ENCODE measurements around the gene SSU72. TPM values are rescaled to one million over a fixed set of nuclear protein-coding genes. Genes with fewer than 3 reads are reported as not detected.

Gene SSU72
- total RNA-seq, 4 donors from 2014 or later, result 44.0 to 273 (median 78.4) TPM

DNA sequence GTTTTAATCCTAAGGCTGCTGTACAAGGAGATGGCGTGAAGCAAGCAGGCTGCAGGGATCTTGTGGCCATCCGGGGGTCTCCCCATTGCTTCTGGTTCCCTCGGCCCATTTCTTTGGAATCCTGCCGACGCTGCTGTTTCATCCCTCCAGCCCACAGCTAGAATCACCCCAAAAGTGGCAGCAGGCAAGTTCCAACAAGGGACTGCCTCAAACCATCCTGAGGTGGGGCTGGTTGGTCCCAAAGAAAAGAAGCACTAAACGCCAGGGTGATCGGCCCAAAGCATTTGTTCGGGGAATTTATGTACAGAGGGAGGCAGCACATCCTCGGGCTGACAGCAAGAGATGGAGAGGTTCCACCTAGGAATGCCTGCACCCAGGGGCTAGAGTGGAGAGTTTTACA lies 36.1 kb upstream of the SSU72 start:
- peak in 1 of 2 donors; percentile 14 for DNase-seq
- Histone ChIP-seq H3K27ac (no peak overlapping the region), H3K36me3 (no peaks in the 10 kb centered on the region), H3K4me3 (no peak overlapping the region), H3K27me3 (no peaks in the 10 kb centered on the region), H3K9me3 (no peaks in the 10 kb centered on the region), H3K4me1 (peaks cover 0 to 7% of the 10 kb centered on the region in 2 donors)
- TF ChIP-seq POLR2A (IDR thresholded peaks at IDR 0.05), result no peak
- TF ChIP-seq, protein P1, sequence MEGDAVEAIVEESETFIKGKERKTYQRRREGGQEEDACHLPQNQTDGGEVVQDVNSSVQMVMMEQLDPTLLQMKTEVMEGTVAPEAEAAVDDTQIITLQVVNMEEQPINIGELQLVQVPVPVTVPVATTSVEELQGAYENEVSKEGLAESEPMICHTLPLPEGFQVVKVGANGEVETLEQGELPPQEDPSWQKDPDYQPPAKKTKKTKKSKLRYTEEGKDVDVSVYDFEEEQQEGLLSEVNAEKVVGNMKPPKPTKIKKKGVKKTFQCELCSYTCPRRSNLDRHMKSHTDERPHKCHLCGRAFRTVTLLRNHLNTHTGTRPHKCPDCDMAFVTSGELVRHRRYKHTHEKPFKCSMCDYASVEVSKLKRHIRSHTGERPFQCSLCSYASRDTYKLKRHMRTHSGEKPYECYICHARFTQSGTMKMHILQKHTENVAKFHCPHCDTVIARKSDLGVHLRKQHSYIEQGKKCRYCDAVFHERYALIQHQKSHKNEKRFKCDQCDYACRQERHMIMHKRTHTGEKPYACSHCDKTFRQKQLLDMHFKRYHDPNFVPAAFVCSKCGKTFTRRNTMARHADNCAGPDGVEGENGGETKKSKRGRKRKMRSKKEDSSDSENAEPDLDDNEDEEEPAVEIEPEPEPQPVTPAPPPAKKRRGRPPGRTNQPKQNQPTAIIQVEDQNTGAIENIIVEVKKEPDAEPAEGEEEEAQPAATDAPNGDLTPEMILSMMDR (IDR thresholded peaks at IDR 0.05), result no peak
- intact Hi-C loops (cut with DNase I; ENCODE audit: low total_unique reads), result no loop called here

- no peak overlapping the region for H3K27ac ChIP-seq
- no peaks in the 10 kb centered on the region for H3K9me3 ChIP-seq
- no peak overlapping the region for H3K4me3 ChIP-seq
- H3K27me3 ChIP-seq, result no peaks in the 10 kb centered on the region
- no peak for TF ChIP-seq POLR2A (IDR thresholded peaks at IDR 0.05)
- TF ChIP-seq, protein P1 (IDR thresholded peaks at IDR 0.05), result no peak
- peaks cover 0 to 7% of the 10 kb centered on the region in 2 donors for H3K4me1 ChIP-seq
- intact Hi-C loops (cut with DNase I; ENCODE audit: low total_unique reads), result no loop called here
- no peak for DNase-seq
- no peaks in the 10 kb centered on the region for H3K36me3 ChIP-seq
Observed at GRCh38 chr1:1609822-1610485, 35.3 kb upstream of the SSU72 start.

DNA sequence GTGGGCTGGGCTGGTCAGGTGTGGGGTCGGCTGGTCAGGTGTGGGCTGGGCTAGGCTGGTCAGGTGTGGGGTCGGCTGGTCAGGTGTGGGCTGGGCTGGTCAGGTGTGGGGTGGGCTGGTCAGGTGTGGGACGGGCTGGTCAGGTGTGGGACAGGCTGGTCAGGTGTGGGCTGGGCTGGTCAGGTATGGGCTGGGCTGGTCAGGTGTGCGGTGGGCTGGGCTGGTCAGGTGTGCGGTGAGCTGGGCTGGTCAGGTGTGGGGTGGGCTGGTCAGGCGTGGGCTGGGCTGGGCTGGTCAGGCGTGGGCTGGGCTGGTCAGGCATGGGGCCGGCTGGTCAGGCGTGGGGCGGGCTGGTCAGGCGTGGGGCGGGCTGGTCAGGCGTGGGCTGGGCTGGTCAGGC lies 31.6 kb upstream of the SSU72 start:
- no peaks in the 10 kb centered on the region for H3K9me3 ChIP-seq
- no peaks in the 10 kb centered on the region for H3K27me3 ChIP-seq
- H3K27ac ChIP-seq, result no peak overlapping the region
- intact Hi-C loops (cut with DNase I; ENCODE audit: low total_unique reads), result no loop called here
- H3K36me3 ChIP-seq, result no peaks in the 10 kb centered on the region
- no peak for DNase-seq
- TF ChIP-seq, protein P1 (IDR thresholded peaks at IDR 0.05), result no peak
- no peak for TF ChIP-seq POLR2A (IDR thresholded peaks at IDR 0.05)
- H3K4me3 ChIP-seq, result no peak overlapping the region
- no peaks in the 10 kb centered on the region for H3K4me1 ChIP-seq

GRCh38 chr1:1605724-1606123 lies 31.1 kb upstream of the SSU72 start:
- no peaks in the 10 kb centered on the region for H3K27me3 ChIP-seq
- intact Hi-C loops (cut with DNase I; ENCODE audit: low total_unique reads), result no loop called here
- DNase-seq, result no peak
- no peaks in the 10 kb centered on the region for H3K9me3 ChIP-seq
- no peaks in the 10 kb centered on the region for H3K36me3 ChIP-seq
- H3K4me1 ChIP-seq, result no peaks in the 10 kb centered on the region
- no peak overlapping the region for H3K27ac ChIP-seq
- TF ChIP-seq, protein P1 (IDR thresholded peaks at IDR 0.05), result no peak
- no peak for TF ChIP-seq POLR2A (IDR thresholded peaks at IDR 0.05)
- no peak overlapping the region for H3K4me3 ChIP-seq

GRCh38 chr1:1605034-1605591 lies 30.4 kb upstream of the SSU72 start:
- DNase-seq, result no peak
- Histone ChIP-seq H3K27ac (no peak overlapping the region), H3K4me3 (no peak overlapping the region), H3K36me3 (no peaks in the 10 kb centered on the region), H3K27me3 (peaks cover 0 to 4% of the 10 kb centered on the region in 2 donors), H3K9me3 (no peaks in the 10 kb centered on the region), H3K4me1 (no peaks in the 10 kb centered on the region)
- intact Hi-C loops (cut with DNase I; ENCODE audit: low total_unique reads), result no loop called here
- TF ChIP-seq POLR2A (IDR thresholded peaks at IDR 0.05), result no peak
- TF ChIP-seq, protein P1 (IDR thresholded peaks at IDR 0.05), result no peak

Measured in uterus (tissue), 4 donors.